A549 (cell line): ENCODE results near the gene INSL4. TPM values are rescaled to one million over a fixed set of nuclear protein-coding genes. Genes with fewer than 3 reads are reported as not detected.
A peak's percentile ranks its signal among the peaks of the same experiment; 100 is the strongest.

Source experiments
- ATAC-seq, 2 experiments: fragments of 200-7000 bp in 1 of 2; fragments of >200 bp in 1 of 2; cut with Nextera tagmentation in 1 of 2; cut with Tn5 transposase in 1 of 2; 3 replicates each; pipeline versions ENCODE4 v1.8.0 to v1.9.1; 2018 to 2020; ENCODE audit warnings: mild to moderate bottlenecking in 1 of 2, moderate library complexity in 1 of 2
- CTCF ChIA-PET: fragments of 300-600 bp; sonication (Branson Sonifier 250); formaldehyde crosslinking; extraction: SDS; loops from one replicate; lab custom pipeline; 2021; ENCODE audit warnings: antibody characterized with exemption, inconsistent platforms; lab: Yijun Ruan, JAX
- POLR2A ChIA-PET: fragments of 350-600 bp; formaldehyde crosslinking; extraction: SDS; loops from one replicate; lab custom pipeline; 2021; ENCODE audit warnings: antibody characterized with exemption, inconsistent platforms; lab: Yijun Ruan, JAX
- DNase-seq, 2 experiments: peaks; one replicate each; pipeline versions ENCODE4 v3.0.0 to v3.0.0-alpha.2; 2011 to 2016; ENCODE audit warnings: low read depth in 1 of 2, low spot score in 1 of 2
- FAIRE-seq: peaks from 2 replicates; lab custom pipeline; 2011; peaks lifted over from hg19 to GRCh38; lab: Jason Lieb, UNC
- H3K27ac ChIP-seq, 2 experiments: fragments of >200 bp; sonication (Bioruptor Twin); formaldehyde crosslinking; 3 replicates each; pipeline ENCODE4 v1.5.1; 2016 to 2017
- H3K4me1 ChIP-seq: fragments of >200 bp; sonication (Bioruptor Twin); formaldehyde crosslinking; 3 replicates; pipeline ENCODE4 v1.6.1; 2016
- H3K4me2 ChIP-seq: fragments of >200 bp; sonication (Bioruptor Twin); formaldehyde crosslinking; 3 replicates; pipeline ENCODE4 v1.6.1; 2016
- H3K4me3 ChIP-seq: fragments of >200 bp; sonication (Bioruptor Twin); formaldehyde crosslinking; 3 replicates; pipeline ENCODE4 v1.5.1; 2016
- H3K9me3 ChIP-seq: fragments of >200 bp; sonication (Bioruptor Twin); formaldehyde crosslinking; 3 replicates; pipeline ENCODE4 v1.6.1; 2016
- BCL3 ChIP-seq: fragments of >200 bp; sonication (Bioruptor Twin); formaldehyde crosslinking; IDR thresholded peaks from 3 replicates; pipeline ENCODE4 v1.6.1; 2016
- CBX2 ChIP-seq: fragments of 200-600 bp; sonication (generic); IDR thresholded peaks from 2 replicates; pipeline ENCODE4 v1.6.1; 2016; ENCODE audit warnings: low read depth, mild to moderate bottlenecking, borderline replicate concordance
- CHD2 ChIP-seq: fragments of 150-350 bp; IDR thresholded peaks from 2 replicates; pipeline ENCODE4 v1.6.1; 2014; ENCODE audit warnings: low read length; ENCODE audit not compliant: partially characterized antibody
- CHD4 ChIP-seq: fragments of 200-600 bp; sonication (generic); IDR thresholded peaks from 2 replicates; pipeline ENCODE4 v1.6.1; 2016; ENCODE audit warnings: antibody characterized with exemption, mild to moderate bottlenecking, borderline replicate concordance
- CTCF ChIP-seq: fragments of >200 bp; sonication (Bioruptor Twin); formaldehyde crosslinking; IDR thresholded peaks from 3 replicates; pipeline ENCODE4 v1.5.1; 2016
- EHF ChIP-seq: fragments of 250-450 bp; sonication (Bioruptor Pico); IDR thresholded peaks from 2 replicates; pipeline ENCODE4 v1.5.0; 2020; ENCODE audit warnings: mild to moderate bottlenecking
- EHMT2 ChIP-seq: fragments of 200-600 bp; sonication (generic); IDR thresholded peaks from 2 replicates; pipeline ENCODE4 v1.6.1; 2016; ENCODE audit warnings: antibody characterized with exemption, low read depth, mild to moderate bottlenecking, moderate library complexity
- ESRRA ChIP-seq: fragments of 150-350 bp; IDR thresholded peaks from 2 replicates; pipeline ENCODE4 v1.6.1; 2014; ENCODE audit warnings: mild to moderate bottlenecking, low read length, borderline replicate concordance
- FOSB ChIP-seq: fragments of 250-450 bp; sonication (Bioruptor Pico); IDR thresholded peaks from 2 replicates; pipeline ENCODE4 v1.5.0; 2020; ENCODE audit warnings: mild to moderate bottlenecking, moderate library complexity
- FOXS1 ChIP-seq: fragments of 250-450 bp; sonication (Bioruptor Pico); IDR thresholded peaks from 2 replicates; pipeline ENCODE4 v1.5.0; 2020; ENCODE audit warnings: mild to moderate bottlenecking, moderate library complexity
- HOXB13 ChIP-seq: fragments of 250-450 bp; sonication (Bioruptor Pico); IDR thresholded peaks from 2 replicates; pipeline ENCODE4 v1.5.0; 2020; ENCODE audit warnings: low read depth, mild to moderate bottlenecking, moderate library complexity
- MYC ChIP-seq: IDR thresholded peaks from 2 replicates; pipeline ENCODE4 v1.6.1; 2012; ENCODE audit warnings: mild to moderate bottlenecking, inconsistent platforms, low read length, improper control_type of control experiment, borderline replicate concordance
- NFE2L2 ChIP-seq: fragments of 150-350 bp; conservative IDR thresholded peaks from 2 replicates; pipeline ENCODE4 v1.6.1; 2014; ENCODE audit warnings: low read length
- RAD21 ChIP-seq, 2 experiments: fragments of >200 bp in 1 of 2; sonication (Bioruptor Twin) in 1 of 2; formaldehyde crosslinking in 1 of 2; IDR thresholded peaks in 1 of 2; conservative IDR thresholded peaks in 1 of 2; 2 replicates in 1 of 2; 3 replicates in 1 of 2; pipeline ENCODE4 v1.6.1; 2012 to 2018; ENCODE audit warnings: inconsistent platforms in 1 of 2
- SMC3 ChIP-seq: fragments of >200 bp; sonication (Bioruptor Twin); formaldehyde crosslinking; IDR thresholded peaks from 3 replicates; pipeline ENCODE4 v1.6.1; 2018; ENCODE audit warnings: inconsistent platforms
- SREBF2 ChIP-seq: fragments of 450-650 bp; IDR thresholded peaks from 2 replicates; pipeline ENCODE4 v1.6.1; 2014; ENCODE audit warnings: mild to moderate bottlenecking, moderate library complexity
- TP53 ChIP-seq: fragments of 250-450 bp; sonication (Bioruptor Pico); IDR thresholded peaks from 2 replicates; pipeline ENCODE4 v1.5.0; 2021; ENCODE audit warnings: mild to moderate bottlenecking, moderate library complexity
- ZFP36 ChIP-seq: fragments of 450-650 bp; IDR thresholded peaks from 2 replicates; pipeline ENCODE4 v1.6.1; 2014; ENCODE audit warnings: borderline replicate concordance; ENCODE audit not compliant: partially characterized antibody
- WGBS: methylation state at CpG from one replicate; pipeline ENCODE4 v1.1.6; 2017; ENCODE audit errors: missing lambda C conversion rate; 5-methylcytosine and 5-hydroxymethylcytosine counted together
- polyA plus RNA-seq, 4 experiments: library from polyadenylated mRNA; depleted of rRNA in 3 of 4; stranded (reverse); fragments of >200 nt; fragmentation: RNase III in 1 of 4; extraction: RNeasy Plus Mini Kit Qiagen cat#74134 plus additional on column Dnase treatment in 1 of 4; gene quantifications; 2 replicates in 3 of 4; 3 replicates in 1 of 4; pipeline ENCODE4 v1.2.3, GENCODE V29; 2011 to 2017
- TF ChIP-seq, protein P1 (sequence below): fragments of 450-650 bp; IDR thresholded peaks from 2 replicates; pipeline ENCODE4 v1.6.1; 2014; ENCODE audit warnings: antibody characterized with exemption

The INSL4 gene
- polyA plus RNA-seq, 2 of the 4 experiments (the other 2 are of a cell fraction), result 12.1 to 54.0 TPM

GRCh38 chr9:5184776-5185175 is 46.4 kb upstream of the INSL4 start (continued):
- TF ChIP-seq BCL3, result no peak
- TF ChIP-seq TP53 (CRISPR knock-in tag), result no peak
- TF ChIP-seq FOXS1 (CRISPR knock-in tag), result no peak
- no peak for TF ChIP-seq CHD4
- TF ChIP-seq ESRRA, result no peak
- TF ChIP-seq NFE2L2, result no peak

GRCh38 chr9:5185220-5185840 is 45.9 kb upstream of the INSL4 start, which contains the start of gene INSL6:
TSS of gene INSL6 (minus strand) at chr9:5185639. CDS start at chr9:5185602, 37 bp downstream.
- ATAC-seq (no peak), DNase-seq (no peak), FAIRE-seq (no peak)
- 90% methylated on average over 38 of the region's 44 CpGs for WGBS
- Histone ChIP-seq H3K4me2 (0 out of 3 replicates have a peak within 1 kb of the TSS, but pooled peaks have one; percentile 5), H3K4me1 (no peaks in the 10 kb centered on the region), H3K27ac (no peak within 1 kb of the TSS), H3K9me3 (no peaks in the 10 kb centered on the region), H3K4me3 (no peak within 1 kb of the TSS)
- ChIA-PET POLR2A (no interaction called here), CTCF (interaction anchor here (0.9 to 5.7 kb wide), 41 partner anchors 9 to 475 kb away, joined by 3 to 114 read pairs (median 6); partner anchors contain the start of genes CD274 and PLGRKT)
- TF ChIP-seq CHD2 (no peak), RAD21 (conservative IDR thresholded peaks at IDR 0.05 in 1 of 2, IDR thresholded peaks at IDR 0.05 in 1 of 2) (no peak), EHF (no peak), NFE2L2 (no peak), EHMT2 (no peak)
- TF ChIP-seq, protein P1, sequence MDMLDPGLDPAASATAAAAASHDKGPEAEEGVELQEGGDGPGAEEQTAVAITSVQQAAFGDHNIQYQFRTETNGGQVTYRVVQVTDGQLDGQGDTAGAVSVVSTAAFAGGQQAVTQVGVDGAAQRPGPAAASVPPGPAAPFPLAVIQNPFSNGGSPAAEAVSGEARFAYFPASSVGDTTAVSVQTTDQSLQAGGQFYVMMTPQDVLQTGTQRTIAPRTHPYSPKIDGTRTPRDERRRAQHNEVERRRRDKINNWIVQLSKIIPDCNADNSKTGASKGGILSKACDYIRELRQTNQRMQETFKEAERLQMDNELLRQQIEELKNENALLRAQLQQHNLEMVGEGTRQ, result no peak

- no peaks in the 10 kb centered on the region for H3K4me1 ChIP-seq
- H3K4me3 ChIP-seq, result no peak overlapping the region
- ChIA-PET CTCF (interaction anchor here (0.6 to 5.7 kb wide), 71 partner anchors 9 to 601 kb away, joined by 3 to 114 read pairs (median 4); partner anchors contain the start of genes CD274, JAK2, PDCD1LG2 and PLGRKT), POLR2A (interaction anchor here (0.6 to 1.2 kb wide), 3 partner anchors 251 to 442 kb away, joined by 5 to 6 read pairs (median 5); partner anchors contain the start of genes PLGRKT and RIC1)
- no peak overlapping the region for H3K27ac ChIP-seq
- 0 out of 3 replicates have a peak overlapping the region, but pooled peaks have one; percentile 5 for H3K4me2 ChIP-seq
- WGBS, result 27% methylated on average over 8 of the region's 8 CpGs
- FAIRE-seq, result no peak
- ATAC-seq, result peak; percentile 90 to 97
- TF ChIP-seq RAD21 (conservative IDR thresholded peaks at IDR 0.05 in 1 of 2, IDR thresholded peaks at IDR 0.05 in 1 of 2), result peak; percentile 96
- TF ChIP-seq FOSB (CRISPR knock-in tag), result no peak
- no peak for TF ChIP-seq CBX2
- no peak for TF ChIP-seq CHD2
- no peak for TF ChIP-seq MYC
- no peak for TF ChIP-seq ZFP36
- TF ChIP-seq EHF, result no peak
- TF ChIP-seq HOXB13 (CRISPR knock-in tag), result no peak
- peak; percentile 97 for TF ChIP-seq SMC3
- peak; percentile 96 for TF ChIP-seq CTCF
- TF ChIP-seq SREBF2, result no peak
- TF ChIP-seq, all 56 proteins: peak for 3
- DNase-seq, result peak; percentile 65 to 78
- no peaks in the 10 kb centered on the region for H3K9me3 ChIP-seq
Measured at GRCh38 chr9:5186416-5187169, 44.6 kb upstream of the INSL4 start.
